ENCODE measurements around the gene PLEKHH2. TPM values are rescaled to one million over a fixed set of nuclear protein-coding genes. Genes with fewer than 3 reads are reported as not detected.

PLEKHH2 gene
- total and polyA plus RNA-seq, 7 donors, result 0.69 to 83.1 (median 35.3) TPM

DNA sequence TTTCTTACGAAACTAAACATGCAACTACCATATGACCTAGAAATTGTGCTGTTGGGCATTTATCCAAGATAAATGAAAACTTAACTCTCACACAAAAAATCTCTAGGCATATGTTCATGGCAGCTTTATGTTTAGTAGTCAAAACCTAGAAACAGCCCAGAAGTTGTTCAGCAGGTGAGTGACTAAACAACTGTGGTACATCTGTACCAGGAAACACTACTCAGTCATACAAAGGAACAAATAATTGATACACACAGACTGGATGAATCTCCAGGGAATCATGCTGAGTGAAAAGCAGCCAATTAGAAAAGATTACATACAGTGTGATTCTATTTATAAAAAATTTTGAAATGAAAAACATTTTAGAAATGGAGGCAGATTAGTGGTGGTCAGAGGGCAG is 166.1 kb downstream of the PLEKHH2 start:
- Histone ChIP-seq H3K9me3 (no peaks in the 10 kb centered on the region), H3K4me3 (no peak overlapping the region), H3K36me3 (peaks cover 0 to 58% (median 2%) of the 10 kb centered on the region in 4 donors), H3K27ac (no peak overlapping the region), H3K27me3 (no peaks in the 10 kb centered on the region), H3K4me1 (no peaks in the 10 kb centered on the region)
- WGBS, 2 donors, result 41 to 81% methylated on average over 1 of the region's 1 CpG
- intact Hi-C loops (cut with DNase I), result no loop called here
- no peak for TF ChIP-seq EP300 (IDR thresholded peaks at IDR 0.05)
- DNase-seq, result no peak

DNA sequence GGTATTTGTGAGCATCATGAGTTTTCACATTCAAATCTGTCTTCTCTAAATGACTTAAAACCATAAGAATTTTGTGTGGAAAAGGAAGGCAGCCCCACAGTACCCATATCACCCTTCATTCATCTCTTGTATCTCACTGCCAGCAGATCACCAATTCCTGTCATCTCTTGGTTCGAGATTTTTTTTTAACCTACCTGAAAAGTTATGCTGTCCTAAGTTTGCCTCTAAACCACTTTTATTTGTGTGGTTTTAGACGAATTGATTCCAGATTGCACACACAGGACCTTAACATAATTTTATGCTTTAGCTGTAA is 169.6 kb downstream of the PLEKHH2 start:
- TF ChIP-seq, protein P1, sequence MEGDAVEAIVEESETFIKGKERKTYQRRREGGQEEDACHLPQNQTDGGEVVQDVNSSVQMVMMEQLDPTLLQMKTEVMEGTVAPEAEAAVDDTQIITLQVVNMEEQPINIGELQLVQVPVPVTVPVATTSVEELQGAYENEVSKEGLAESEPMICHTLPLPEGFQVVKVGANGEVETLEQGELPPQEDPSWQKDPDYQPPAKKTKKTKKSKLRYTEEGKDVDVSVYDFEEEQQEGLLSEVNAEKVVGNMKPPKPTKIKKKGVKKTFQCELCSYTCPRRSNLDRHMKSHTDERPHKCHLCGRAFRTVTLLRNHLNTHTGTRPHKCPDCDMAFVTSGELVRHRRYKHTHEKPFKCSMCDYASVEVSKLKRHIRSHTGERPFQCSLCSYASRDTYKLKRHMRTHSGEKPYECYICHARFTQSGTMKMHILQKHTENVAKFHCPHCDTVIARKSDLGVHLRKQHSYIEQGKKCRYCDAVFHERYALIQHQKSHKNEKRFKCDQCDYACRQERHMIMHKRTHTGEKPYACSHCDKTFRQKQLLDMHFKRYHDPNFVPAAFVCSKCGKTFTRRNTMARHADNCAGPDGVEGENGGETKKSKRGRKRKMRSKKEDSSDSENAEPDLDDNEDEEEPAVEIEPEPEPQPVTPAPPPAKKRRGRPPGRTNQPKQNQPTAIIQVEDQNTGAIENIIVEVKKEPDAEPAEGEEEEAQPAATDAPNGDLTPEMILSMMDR (IDR thresholded peaks at IDR 0.05), result no peak
- H3K4me3 ChIP-seq, result no peak overlapping the region
- 52 to 81% methylated on average over 2 of the region's 2 CpGs for WGBS, 2 donors
- H3K27me3 ChIP-seq, result no peaks in the 10 kb centered on the region
- H3K9me3 ChIP-seq, result no peaks in the 10 kb centered on the region
- intact Hi-C loops (cut with DNase I), result no loop called here
- no peak for DNase-seq
- H3K27ac ChIP-seq, result no peak overlapping the region
- peaks cover 0 to 77% (median under 1%) of the 10 kb centered on the region in 4 donors for H3K36me3 ChIP-seq
- H3K4me1 ChIP-seq, result no peaks in the 10 kb centered on the region

DNA sequence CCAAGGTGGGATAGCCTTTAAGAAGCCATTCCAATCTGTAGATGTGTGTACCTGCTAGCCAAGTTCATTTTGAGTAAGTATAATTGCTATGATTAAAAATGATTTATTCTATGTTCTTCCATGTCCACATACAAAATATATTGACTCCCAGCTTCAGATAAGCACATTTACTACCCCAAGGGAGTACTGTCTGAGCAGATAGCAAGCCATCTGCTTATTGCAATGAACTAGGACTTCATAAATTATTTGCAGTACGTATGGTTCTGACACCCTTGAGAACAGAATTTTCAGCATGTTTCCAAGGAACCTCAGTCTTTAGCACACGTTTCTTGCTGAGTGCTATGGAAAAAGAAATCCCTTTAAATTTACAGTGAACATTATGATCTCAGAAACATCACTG is 173.4 kb downstream of the PLEKHH2 start:
- Histone ChIP-seq H3K9me3 (no peaks in the 10 kb centered on the region), H3K27me3 (no peaks in the 10 kb centered on the region), H3K36me3 (peaks cover 0 to 61% (median 0%) of the 10 kb centered on the region in 4 donors), H3K27ac (no peak overlapping the region), H3K4me1 (no peaks in the 10 kb centered on the region), H3K4me3 (no peak overlapping the region)
- WGBS, 2 donors, result 80 to 84% methylated on average over 2 of the region's 2 CpGs
- no peak for TF ChIP-seq POLR2A (IDR thresholded peaks at IDR 0.05)
- DNase-seq, result no peak
- intact Hi-C loops (cut with DNase I), result no loop called here

DNA sequence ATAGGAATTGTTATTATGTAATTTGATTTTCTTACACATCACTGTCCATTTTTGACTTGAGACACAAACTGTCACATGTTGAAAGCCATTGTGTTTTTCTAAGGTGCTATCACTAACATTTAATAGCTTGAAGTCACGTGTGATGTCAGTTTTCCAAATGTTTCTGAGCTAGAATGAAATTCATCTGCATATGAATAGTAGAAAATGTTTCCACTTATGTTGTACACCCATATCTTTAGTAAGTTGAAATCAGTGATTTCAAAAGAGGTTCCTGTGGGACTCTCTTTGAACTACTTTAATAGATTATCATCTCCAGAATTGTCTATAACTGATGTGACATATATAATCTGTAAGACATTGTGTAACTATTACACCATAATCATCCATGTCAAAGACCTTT is 173.8 kb downstream of the PLEKHH2 start:
- Histone ChIP-seq H3K4me1 (no peaks in the 10 kb centered on the region), H3K4me3 (no peak overlapping the region), H3K9me3 (no peaks in the 10 kb centered on the region), H3K27me3 (no peaks in the 10 kb centered on the region), H3K36me3 (peaks cover 0 to 57% (median 0%) of the 10 kb centered on the region in 4 donors), H3K27ac (no peak overlapping the region)
- intact Hi-C loops (cut with DNase I), result no loop called here
- TF ChIP-seq, protein P1 (IDR thresholded peaks at IDR 0.05), result no peak
- no peak for TF ChIP-seq POLR2A (IDR thresholded peaks at IDR 0.05)
- TF ChIP-seq POLR2AphosphoS5 (IDR thresholded peaks at IDR 0.05), result no peak
- TF ChIP-seq EP300 (IDR thresholded peaks at IDR 0.05), result no peak
- no peak for DNase-seq
- WGBS, 2 donors, result 69 to 84% methylated on average over 1 of the region's 1 CpG

DNA sequence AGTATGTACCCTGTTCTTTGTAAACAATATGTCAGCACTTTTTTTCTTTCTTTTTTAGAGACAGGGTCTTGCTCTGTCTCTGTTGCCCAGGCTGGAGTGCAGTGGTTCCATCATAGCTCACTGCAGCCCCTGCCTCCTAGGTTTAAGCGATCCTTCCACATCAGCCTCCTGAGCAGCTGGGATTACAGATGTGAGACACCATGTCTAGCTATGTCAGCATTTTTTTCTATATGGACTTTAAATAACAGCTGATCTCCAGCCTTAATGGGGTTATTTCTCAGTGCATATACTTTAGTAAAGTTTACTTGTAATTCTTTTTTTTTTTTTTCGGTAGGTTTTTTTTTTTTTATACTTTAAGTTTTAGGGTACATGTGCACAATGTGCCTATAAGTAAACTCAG is 174.9 kb downstream of the PLEKHH2 start:
- WGBS, 2 donors, result 67 to 81% methylated on average over 2 of the region's 2 CpGs
- intact Hi-C loops (cut with DNase I), result no loop called here
- Histone ChIP-seq H3K9me3 (no peaks in the 10 kb centered on the region), H3K27ac (no peak overlapping the region), H3K4me3 (no peak overlapping the region), H3K36me3 (peaks cover 0 to 46% (median 0%) of the 10 kb centered on the region in 4 donors), H3K27me3 (no peaks in the 10 kb centered on the region), H3K4me1 (no peaks in the 10 kb centered on the region)
- TF ChIP-seq POLR2A (IDR thresholded peaks at IDR 0.05), result no peak
- TF ChIP-seq EP300 (IDR thresholded peaks at IDR 0.05), result no peak
- TF ChIP-seq, protein P1 (IDR thresholded peaks at IDR 0.05), result no peak
- TF ChIP-seq POLR2AphosphoS5 (IDR thresholded peaks at IDR 0.05), result no peak
- DNase-seq, result no peak

DNA sequence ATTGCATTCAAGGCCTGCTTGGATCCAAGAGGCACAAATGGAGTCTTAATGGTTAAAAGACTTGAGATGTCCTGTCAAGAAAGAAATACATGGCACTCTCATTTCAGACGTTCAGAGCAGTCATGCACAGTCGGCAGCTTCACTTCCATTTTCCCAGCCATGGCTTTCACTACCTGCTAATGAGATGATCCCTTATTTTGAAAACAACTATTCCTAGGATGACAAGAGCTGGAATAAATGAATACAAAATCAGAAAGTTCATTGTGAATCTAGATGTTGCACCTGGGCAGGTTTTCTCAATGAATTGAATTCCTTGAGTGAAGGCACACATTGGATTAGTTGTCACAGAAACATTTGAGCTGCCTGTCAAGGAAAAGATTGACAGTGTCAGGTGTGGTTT is 175.9 kb downstream of the PLEKHH2 start:
- Histone ChIP-seq H3K27ac (no peak overlapping the region), H3K9me3 (no peaks in the 10 kb centered on the region), H3K36me3 (peaks cover 0 to 40% (median 0%) of the 10 kb centered on the region in 4 donors), H3K27me3 (no peaks in the 10 kb centered on the region), H3K4me3 (no peak overlapping the region), H3K4me1 (no peaks in the 10 kb centered on the region)
- TF ChIP-seq POLR2A (IDR thresholded peaks at IDR 0.05), result no peak
- TF ChIP-seq, protein P1 (IDR thresholded peaks at IDR 0.05), result no peak
- no peak for DNase-seq
- intact Hi-C loops (cut with DNase I), result no loop called here
- 69 to 80% methylated on average over 2 of the region's 2 CpGs for WGBS, 2 donors
